NB4 (cell line): Measurements from ENCODE around the gene KCNE5.

Experiments
- POLR2A ChIP-seq: IDR thresholded peaks from 2 replicates; pipeline ENCODE4 v1.6.1; 2011; ENCODE audit warnings: mild to moderate bottlenecking; ENCODE audit not compliant: insufficient read length; ENCODE audit errors: extremely low read depth
- TF ChIP-seq, protein P1 (sequence below): IDR thresholded peaks from 2 replicates; pipeline ENCODE4 v1.6.1; 2011; ENCODE audit warnings: low read depth, low read length
- TF ChIP-seq, protein P2 (sequence below): IDR thresholded peaks from one replicate; pipeline ENCODE4 v1.5.1; 2012; ENCODE audit warnings: low read depth, low read length

DNA sequence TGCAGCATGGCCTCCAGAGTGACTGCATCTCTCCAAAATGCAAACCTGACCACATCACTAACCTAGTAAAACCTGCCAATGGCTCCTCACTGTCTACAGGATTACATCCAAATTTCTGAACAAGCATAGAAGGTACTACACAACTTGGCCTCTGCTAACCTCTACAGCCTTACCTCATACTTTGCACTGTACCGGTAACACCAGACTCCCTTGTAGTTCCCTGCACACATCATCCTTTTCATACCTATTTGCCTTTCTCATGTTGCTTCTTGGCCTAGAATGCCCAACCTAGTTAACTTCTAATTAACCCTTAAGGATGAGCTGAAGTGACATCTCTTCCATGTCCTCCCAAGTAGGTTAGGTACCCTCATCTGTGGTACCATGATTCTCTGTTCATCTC, 33.4 kb upstream of the KCNE5 start:
- TF ChIP-seq, protein P1, sequence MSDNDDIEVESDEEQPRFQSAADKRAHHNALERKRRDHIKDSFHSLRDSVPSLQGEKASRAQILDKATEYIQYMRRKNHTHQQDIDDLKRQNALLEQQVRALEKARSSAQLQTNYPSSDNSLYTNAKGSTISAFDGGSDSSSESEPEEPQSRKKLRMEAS, result no peak
- TF ChIP-seq POLR2A, result no peak
- TF ChIP-seq, protein P2, sequence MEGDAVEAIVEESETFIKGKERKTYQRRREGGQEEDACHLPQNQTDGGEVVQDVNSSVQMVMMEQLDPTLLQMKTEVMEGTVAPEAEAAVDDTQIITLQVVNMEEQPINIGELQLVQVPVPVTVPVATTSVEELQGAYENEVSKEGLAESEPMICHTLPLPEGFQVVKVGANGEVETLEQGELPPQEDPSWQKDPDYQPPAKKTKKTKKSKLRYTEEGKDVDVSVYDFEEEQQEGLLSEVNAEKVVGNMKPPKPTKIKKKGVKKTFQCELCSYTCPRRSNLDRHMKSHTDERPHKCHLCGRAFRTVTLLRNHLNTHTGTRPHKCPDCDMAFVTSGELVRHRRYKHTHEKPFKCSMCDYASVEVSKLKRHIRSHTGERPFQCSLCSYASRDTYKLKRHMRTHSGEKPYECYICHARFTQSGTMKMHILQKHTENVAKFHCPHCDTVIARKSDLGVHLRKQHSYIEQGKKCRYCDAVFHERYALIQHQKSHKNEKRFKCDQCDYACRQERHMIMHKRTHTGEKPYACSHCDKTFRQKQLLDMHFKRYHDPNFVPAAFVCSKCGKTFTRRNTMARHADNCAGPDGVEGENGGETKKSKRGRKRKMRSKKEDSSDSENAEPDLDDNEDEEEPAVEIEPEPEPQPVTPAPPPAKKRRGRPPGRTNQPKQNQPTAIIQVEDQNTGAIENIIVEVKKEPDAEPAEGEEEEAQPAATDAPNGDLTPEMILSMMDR, result no peak
